Neural cell (in vitro differentiated cells): ENCODE measurements around the gene FAM229A. TPM values are rescaled to one million over a fixed set of nuclear protein-coding genes. Genes with fewer than 3 reads are reported as not detected.

Experiments
- H2AFZ ChIP-seq: fragments of 200-600, 300-800 bp; sonication (generic), shearing (Covaris generic); 2 replicates; pipeline ENCODE4 v1.6.0; 2014; ENCODE audit warnings: low read depth, mild to moderate bottlenecking, antibody characterized with exemption, low read length, moderate library complexity
- H3F3A ChIP-seq: fragments of 200-600 bp; shearing (Covaris generic); 2 replicates; pipeline ENCODE4 v1.6.1; 2016; ENCODE audit warnings: mild to moderate bottlenecking, moderate library complexity, mixed read lengths, antibody characterized with exemption, low read length; ENCODE audit not compliant: insufficient read depth, poor library complexity, severe bottlenecking
- H3K27ac ChIP-seq: fragments of 200-600, 300-800 bp; sonication (generic), shearing (Covaris generic); 2 replicates; pipeline ENCODE4 v1.5.1; 2014; ENCODE audit warnings: mild to moderate bottlenecking, low read length, moderate library complexity
- H3K27me3 ChIP-seq: fragments of 300-800, 200-600 bp; sonication (generic), shearing (Covaris generic); 2 replicates; pipeline ENCODE4 v1.6.0; 2014; ENCODE audit warnings: mild to moderate bottlenecking, low read depth, low read length, moderate library complexity; ENCODE audit not compliant: insufficient read depth
- H3K36me3 ChIP-seq: fragments of 300-800, 200-600 bp; sonication (generic), shearing (Covaris generic); 2 replicates; pipeline ENCODE4 v1.5.1; 2014; ENCODE audit warnings: mild to moderate bottlenecking, antibody characterized with exemption, low read length, moderate library complexity; ENCODE audit not compliant: insufficient read depth
- H3K4me2 ChIP-seq: fragments of 300-800, 200-600 bp; sonication (generic), shearing (Covaris generic); 2 replicates; pipeline ENCODE4 v1.6.0; 2014; ENCODE audit warnings: mild to moderate bottlenecking, low read length
- H3K4me3 ChIP-seq: fragments of 300-800, 200-600 bp; sonication (generic), shearing (Covaris generic); 2 replicates; pipeline ENCODE4 v1.5.1; 2014; ENCODE audit warnings: mild to moderate bottlenecking, low read length, moderate library complexity
- H3K79me2 ChIP-seq: fragments of 200-600 bp; shearing (Covaris generic); replicated peaks from 2 replicates; pipeline ENCODE4 v1.6.0; 2014; ENCODE audit warnings: mild to moderate bottlenecking, low read length, moderate library complexity; ENCODE audit not compliant: insufficient read depth
- H3K9ac ChIP-seq: fragments of 300-800, 200-600 bp; sonication (generic), shearing (Covaris generic); 2 replicates; pipeline ENCODE4 v1.6.1; 2016; ENCODE audit warnings: mild to moderate bottlenecking, low read length, mixed read lengths
- H3K9me2 ChIP-seq: fragments of 200-600 bp; shearing (Covaris generic); 2 replicates; pipeline ENCODE4 v1.6.1; 2016; ENCODE audit warnings: mild to moderate bottlenecking, low read length, mixed read lengths; ENCODE audit not compliant: insufficient read depth
- H3K9me3 ChIP-seq: fragments of 200-600, 300-800 bp; sonication (generic), shearing (Covaris generic); 2 replicates; pipeline ENCODE4 v1.6.1; 2016; ENCODE audit warnings: mild to moderate bottlenecking, mixed run types, low read length, moderate library complexity, mixed read lengths
- H4K20me1 ChIP-seq: fragments of 200-600 bp; shearing (Covaris generic); 2 replicates; pipeline ENCODE4 v1.6.1; 2016; ENCODE audit warnings: mild to moderate bottlenecking, mixed run types; ENCODE audit not compliant: insufficient read depth
- EP300 ChIP-seq: fragments of 450-650 bp; conservative IDR thresholded peaks from 2 replicates; pipeline ENCODE4 v1.6.1; 2014; ENCODE audit warnings: antibody characterized with exemption, mild to moderate bottlenecking, moderate library complexity; ENCODE audit not compliant: poor library complexity, severe bottlenecking
- EZH2 ChIP-seq: fragments of 200-600, 300-800 bp; shearing (Covaris generic), sonication (generic); IDR thresholded peaks from 2 replicates; pipeline ENCODE4 v1.6.1; 2014; ENCODE audit warnings: antibody characterized with exemption, low read length, borderline replicate concordance, mild to moderate bottlenecking; ENCODE audit not compliant: insufficient read depth, poor library complexity, severe bottlenecking
- MXI1 ChIP-seq: fragments of 450-650 bp; conservative IDR thresholded peaks from 2 replicates; pipeline ENCODE4 v1.6.1; 2014; ENCODE audit warnings: antibody characterized with exemption, mild to moderate bottlenecking; ENCODE audit not compliant: poor library complexity, severe bottlenecking
- POLR2AphosphoS5 ChIP-seq: IDR thresholded peaks from 2 replicates; pipeline ENCODE4 v1.6.1; 2012
- RAD21 ChIP-seq: fragments of 450-650 bp; conservative IDR thresholded peaks from 2 replicates; pipeline ENCODE4 v1.6.1; 2014; ENCODE audit warnings: antibody characterized with exemption, mild to moderate bottlenecking, moderate library complexity
- SMC3 ChIP-seq: fragments of 450-650 bp; conservative IDR thresholded peaks from 2 replicates; pipeline ENCODE4 v1.6.1; 2014; ENCODE audit warnings: antibody characterized with exemption, mild to moderate bottlenecking, moderate library complexity; ENCODE audit not compliant: poor library complexity
- TAF1 ChIP-seq: IDR thresholded peaks from 2 replicates; pipeline ENCODE4 v1.6.1; 2012; ENCODE audit warnings: low read depth
- polyA plus RNA-seq: library from polyadenylated mRNA; depleted of rRNA; stranded (reverse); fragments of >200 nt; gene quantifications from 2 replicates; pipeline ENCODE4 v1.2.3, GENCODE V29; 2014
- TF ChIP-seq, protein P1 (sequence below): fragments of 450-650 bp; IDR thresholded peaks from 2 replicates; pipeline ENCODE4 v1.5.1; 2014; ENCODE audit warnings: antibody characterized with exemption, mild to moderate bottlenecking, moderate library complexity; ENCODE audit not compliant: poor library complexity, severe bottlenecking
- TF ChIP-seq, protein P2 (sequence below): IDR thresholded peaks from 2 replicates; pipeline ENCODE4 v1.6.1; 2012; ENCODE audit warnings: borderline replicate concordance

The FAM229A gene
- polyA plus RNA-seq, 1 donor from 2014 or later = 6.1 TPM

DNA sequence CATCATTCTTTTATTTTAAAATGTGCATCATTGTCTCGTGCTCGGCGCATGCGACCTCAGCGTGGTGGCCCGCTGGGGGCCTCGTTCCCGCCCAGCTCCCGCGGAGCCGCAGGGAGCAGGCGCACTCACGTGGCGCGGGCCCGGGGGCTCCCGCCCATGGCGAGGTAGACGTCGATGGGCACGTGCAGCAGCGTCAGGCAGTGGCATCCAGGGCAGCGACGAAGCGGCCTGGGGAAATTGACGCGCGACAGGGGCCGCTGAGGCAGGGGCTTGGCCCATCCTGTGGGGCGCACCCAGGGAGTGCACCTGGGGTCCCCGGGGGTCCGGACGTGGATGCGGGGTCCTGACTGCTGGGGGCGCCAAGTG lies 994 bp downstream of the FAM229A start:
- H4K20me1 ChIP-seq = no peaks in the 10 kb centered on the region
- no peak overlapping the region for H3K9ac ChIP-seq
- H2AFZ ChIP-seq = no peak overlapping the region
- TF ChIP-seq, protein P1, sequence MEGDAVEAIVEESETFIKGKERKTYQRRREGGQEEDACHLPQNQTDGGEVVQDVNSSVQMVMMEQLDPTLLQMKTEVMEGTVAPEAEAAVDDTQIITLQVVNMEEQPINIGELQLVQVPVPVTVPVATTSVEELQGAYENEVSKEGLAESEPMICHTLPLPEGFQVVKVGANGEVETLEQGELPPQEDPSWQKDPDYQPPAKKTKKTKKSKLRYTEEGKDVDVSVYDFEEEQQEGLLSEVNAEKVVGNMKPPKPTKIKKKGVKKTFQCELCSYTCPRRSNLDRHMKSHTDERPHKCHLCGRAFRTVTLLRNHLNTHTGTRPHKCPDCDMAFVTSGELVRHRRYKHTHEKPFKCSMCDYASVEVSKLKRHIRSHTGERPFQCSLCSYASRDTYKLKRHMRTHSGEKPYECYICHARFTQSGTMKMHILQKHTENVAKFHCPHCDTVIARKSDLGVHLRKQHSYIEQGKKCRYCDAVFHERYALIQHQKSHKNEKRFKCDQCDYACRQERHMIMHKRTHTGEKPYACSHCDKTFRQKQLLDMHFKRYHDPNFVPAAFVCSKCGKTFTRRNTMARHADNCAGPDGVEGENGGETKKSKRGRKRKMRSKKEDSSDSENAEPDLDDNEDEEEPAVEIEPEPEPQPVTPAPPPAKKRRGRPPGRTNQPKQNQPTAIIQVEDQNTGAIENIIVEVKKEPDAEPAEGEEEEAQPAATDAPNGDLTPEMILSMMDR = no peak
- TF ChIP-seq, protein P2, sequence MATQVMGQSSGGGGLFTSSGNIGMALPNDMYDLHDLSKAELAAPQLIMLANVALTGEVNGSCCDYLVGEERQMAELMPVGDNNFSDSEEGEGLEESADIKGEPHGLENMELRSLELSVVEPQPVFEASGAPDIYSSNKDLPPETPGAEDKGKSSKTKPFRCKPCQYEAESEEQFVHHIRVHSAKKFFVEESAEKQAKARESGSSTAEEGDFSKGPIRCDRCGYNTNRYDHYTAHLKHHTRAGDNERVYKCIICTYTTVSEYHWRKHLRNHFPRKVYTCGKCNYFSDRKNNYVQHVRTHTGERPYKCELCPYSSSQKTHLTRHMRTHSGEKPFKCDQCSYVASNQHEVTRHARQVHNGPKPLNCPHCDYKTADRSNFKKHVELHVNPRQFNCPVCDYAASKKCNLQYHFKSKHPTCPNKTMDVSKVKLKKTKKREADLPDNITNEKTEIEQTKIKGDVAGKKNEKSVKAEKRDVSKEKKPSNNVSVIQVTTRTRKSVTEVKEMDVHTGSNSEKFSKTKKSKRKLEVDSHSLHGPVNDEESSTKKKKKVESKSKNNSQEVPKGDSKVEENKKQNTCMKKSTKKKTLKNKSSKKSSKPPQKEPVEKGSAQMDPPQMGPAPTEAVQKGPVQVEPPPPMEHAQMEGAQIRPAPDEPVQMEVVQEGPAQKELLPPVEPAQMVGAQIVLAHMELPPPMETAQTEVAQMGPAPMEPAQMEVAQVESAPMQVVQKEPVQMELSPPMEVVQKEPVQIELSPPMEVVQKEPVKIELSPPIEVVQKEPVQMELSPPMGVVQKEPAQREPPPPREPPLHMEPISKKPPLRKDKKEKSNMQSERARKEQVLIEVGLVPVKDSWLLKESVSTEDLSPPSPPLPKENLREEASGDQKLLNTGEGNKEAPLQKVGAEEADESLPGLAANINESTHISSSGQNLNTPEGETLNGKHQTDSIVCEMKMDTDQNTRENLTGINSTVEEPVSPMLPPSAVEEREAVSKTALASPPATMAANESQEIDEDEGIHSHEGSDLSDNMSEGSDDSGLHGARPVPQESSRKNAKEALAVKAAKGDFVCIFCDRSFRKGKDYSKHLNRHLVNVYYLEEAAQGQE = no peak
- no peak for TF ChIP-seq EP300
- TF ChIP-seq RAD21 = no peak
- TF ChIP-seq POLR2AphosphoS5 = no peak
- TF ChIP-seq EZH2 = no peak
- no peak for TF ChIP-seq TAF1
- no peak for TF ChIP-seq SMC3
- no peak for TF ChIP-seq MXI1
- H3K9me2 ChIP-seq = no peaks in the 10 kb centered on the region
- no peaks in the 10 kb centered on the region for H3K9me3 ChIP-seq
- H3K27ac ChIP-seq = no peak overlapping the region
- no peak overlapping the region for H3K4me2 ChIP-seq
- H3F3A ChIP-seq = no peaks in the 10 kb centered on the region
- no peak overlapping the region for H3K4me3 ChIP-seq
- no peaks in the 10 kb centered on the region for H3K36me3 ChIP-seq
- no peaks in the 10 kb centered on the region for H3K79me2 ChIP-seq
- no peaks in the 10 kb centered on the region for H3K27me3 ChIP-seq

DNA sequence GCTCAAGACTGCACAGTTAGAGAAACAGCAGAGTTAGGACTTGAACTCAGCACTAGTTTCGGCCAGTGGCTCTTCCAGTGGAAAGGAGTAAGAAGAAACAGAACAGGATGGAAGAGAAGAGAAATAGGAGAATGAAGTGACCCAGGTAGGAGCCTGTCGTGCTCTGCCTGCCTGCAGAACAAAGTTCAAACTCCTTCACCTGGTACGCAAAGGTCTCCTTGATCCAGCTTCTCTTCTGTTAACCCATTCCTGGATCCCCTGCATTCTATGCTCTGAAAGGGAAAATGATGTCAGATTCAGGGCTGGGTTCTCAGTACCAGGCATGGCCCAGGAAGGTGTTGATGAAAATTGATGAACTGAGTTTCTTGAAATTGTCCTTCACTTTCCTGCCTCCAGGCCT lies 3.9 kb downstream of the FAM229A start:
- Histone ChIP-seq H4K20me1 (no peaks in the 10 kb centered on the region), H3K27ac (peak overlapping the region; percentile 48), H3F3A (no peaks in the 10 kb centered on the region), H3K36me3 (no peaks in the 10 kb centered on the region), H2AFZ (no peak overlapping the region), H3K9me3 (no peaks in the 10 kb centered on the region), H3K9ac (no peak overlapping the region), H3K4me2 (no peak overlapping the region), H3K79me2 (no peaks in the 10 kb centered on the region), H3K4me3 (no peak overlapping the region), H3K9me2 (no peaks in the 10 kb centered on the region), H3K27me3 (no peaks in the 10 kb centered on the region)
- TF ChIP-seq POLR2AphosphoS5 (no peak), EZH2 (no peak), RAD21 (no peak)
- TF ChIP-seq, protein P2 = no peak
